ENCODE data around the gene FOCAD. TPM values are rescaled to one million over a fixed set of nuclear protein-coding genes. Genes with fewer than 3 reads are reported as not detected.

FOCAD gene
- total RNA-seq, 2 donors from 2014 or later: 51.6 to 56.8 TPM

- Mint-ChIP-seq H3K27ac (no peak overlapping the region), H3K4me1 (peaks cover 7% of the 10 kb centered on the region), H3K36me3 (ENCODE audit: low read depth) (peaks cover 7% of the 10 kb centered on the region), H3K4me3 (no peak overlapping the region), H3K9me3 (no peaks in the 10 kb centered on the region), H3K27me3 (ENCODE audit: insufficient read depth) (no peaks in the 10 kb centered on the region)
- Histone ChIP-seq H3K4me3 (ENCODE audit: low read length) (no peak overlapping the region), H3K9ac (ENCODE audit: extremely low read depth, low read length, poor library complexity, severe bottlenecking) (no peak overlapping the region), H3K9me3 (ENCODE audit: control insufficient read depth, low read length) (no peaks in the 10 kb centered on the region), H3K27me3 (ENCODE audit: control insufficient read depth, insufficient read depth, low read length, poor library complexity, severe bottlenecking) (no peaks in the 10 kb centered on the region), H3K4me1 (ENCODE audit: control insufficient read depth, insufficient read depth, low read length) (no peaks in the 10 kb centered on the region), H3K36me3 (ENCODE audit: control insufficient read depth, insufficient read depth, low read length) (peaks cover 12% of the 10 kb centered on the region), H3K27ac (ENCODE audit: low read depth, low read length) (no peak overlapping the region)
- DNase-seq: no peak
- no peak for TF ChIP-seq CTCF (conservative IDR thresholded peaks at IDR 0.05)
Measured at GRCh38 chr9:20728493-20729220, 44.6 kb downstream of the FOCAD start.

GRCh38 chr9:20729523-20729922 is 45.5 kb downstream of the FOCAD start:
- no peak for TF ChIP-seq CTCF (conservative IDR thresholded peaks at IDR 0.05)
- Histone ChIP-seq H3K36me3 (ENCODE audit: control insufficient read depth, insufficient read depth, low read length) (peaks cover 4% of the 10 kb centered on the region), H3K27me3 (ENCODE audit: control insufficient read depth, insufficient read depth, low read length, poor library complexity, severe bottlenecking) (no peaks in the 10 kb centered on the region), H3K9ac (ENCODE audit: extremely low read depth, low read length, poor library complexity, severe bottlenecking) (no peak overlapping the region), H3K4me3 (ENCODE audit: low read length) (no peak overlapping the region), H3K4me1 (ENCODE audit: control insufficient read depth, insufficient read depth, low read length) (no peaks in the 10 kb centered on the region), H3K27ac (ENCODE audit: low read depth, low read length) (no peak overlapping the region), H3K9me3 (ENCODE audit: control insufficient read depth, low read length) (no peaks in the 10 kb centered on the region)
- H3K27ac Mint-ChIP-seq: no peak overlapping the region
- H3K4me1 Mint-ChIP-seq: peaks cover 7% of the 10 kb centered on the region
- no peaks in the 10 kb centered on the region for H3K9me3 Mint-ChIP-seq
- no peak for DNase-seq
- no peak overlapping the region for H3K4me3 Mint-ChIP-seq
- no peaks in the 10 kb centered on the region for H3K27me3 Mint-ChIP-seq (ENCODE audit: insufficient read depth)
- H3K36me3 Mint-ChIP-seq (ENCODE audit: low read depth): peaks cover 2% of the 10 kb centered on the region

GRCh38 chr9:20732118-20732517 is 48.1 kb downstream of the FOCAD start:
- H3K4me1 Mint-ChIP-seq: peaks cover 7% of the 10 kb centered on the region
- no peak overlapping the region for H3K27ac ChIP-seq (ENCODE audit: low read depth, low read length)
- no peaks in the 10 kb centered on the region for H3K9me3 Mint-ChIP-seq
- H3K9ac ChIP-seq (ENCODE audit: extremely low read depth, low read length, poor library complexity, severe bottlenecking): no peak overlapping the region
- DNase-seq: no peak
- no peaks in the 10 kb centered on the region for H3K27me3 ChIP-seq (ENCODE audit: control insufficient read depth, insufficient read depth, low read length, poor library complexity, severe bottlenecking)
- H3K27ac Mint-ChIP-seq: no peak overlapping the region
- H3K4me3 ChIP-seq (ENCODE audit: low read length): no peak overlapping the region
- H3K27me3 Mint-ChIP-seq (ENCODE audit: insufficient read depth): no peaks in the 10 kb centered on the region
- no peaks in the 10 kb centered on the region for H3K9me3 ChIP-seq (ENCODE audit: control insufficient read depth, low read length)
- 92 to 96% methylated on average over 4 of the region's 4 CpGs for WGBS, 2 experiments (ENCODE audit: insufficient coverage in 1 of 2, insufficient read length in 1 of 2)
- H3K36me3 Mint-ChIP-seq (ENCODE audit: low read depth): peaks cover 4% of the 10 kb centered on the region
- no peaks in the 10 kb centered on the region for H3K36me3 ChIP-seq (ENCODE audit: control insufficient read depth, insufficient read depth, low read length)
- no peaks in the 10 kb centered on the region for H3K4me1 ChIP-seq (ENCODE audit: control insufficient read depth, insufficient read depth, low read length)
- no peak for TF ChIP-seq CTCF (conservative IDR thresholded peaks at IDR 0.05)
- no peak overlapping the region for H3K4me3 Mint-ChIP-seq
